Loucy (cell line): ENCODE measurements around the gene TBR1.

Source experiments
- CTCF ChIP-seq: fragments of 200-600 bp; sonication (generic); conservative IDR thresholded peaks from 2 replicates; pipeline ENCODE4 v1.5.1; 2014; ENCODE audit warnings: mild to moderate bottlenecking, antibody characterized with exemption, low read length
- EZH2phosphoT487 ChIP-seq: fragments of 200-600 bp; IDR thresholded peaks from 2 replicates; pipeline ENCODE4 v1.6.1; 2018; ENCODE audit warnings: antibody characterized with exemption, mild to moderate bottlenecking, moderate library complexity, borderline replicate concordance

DNA sequence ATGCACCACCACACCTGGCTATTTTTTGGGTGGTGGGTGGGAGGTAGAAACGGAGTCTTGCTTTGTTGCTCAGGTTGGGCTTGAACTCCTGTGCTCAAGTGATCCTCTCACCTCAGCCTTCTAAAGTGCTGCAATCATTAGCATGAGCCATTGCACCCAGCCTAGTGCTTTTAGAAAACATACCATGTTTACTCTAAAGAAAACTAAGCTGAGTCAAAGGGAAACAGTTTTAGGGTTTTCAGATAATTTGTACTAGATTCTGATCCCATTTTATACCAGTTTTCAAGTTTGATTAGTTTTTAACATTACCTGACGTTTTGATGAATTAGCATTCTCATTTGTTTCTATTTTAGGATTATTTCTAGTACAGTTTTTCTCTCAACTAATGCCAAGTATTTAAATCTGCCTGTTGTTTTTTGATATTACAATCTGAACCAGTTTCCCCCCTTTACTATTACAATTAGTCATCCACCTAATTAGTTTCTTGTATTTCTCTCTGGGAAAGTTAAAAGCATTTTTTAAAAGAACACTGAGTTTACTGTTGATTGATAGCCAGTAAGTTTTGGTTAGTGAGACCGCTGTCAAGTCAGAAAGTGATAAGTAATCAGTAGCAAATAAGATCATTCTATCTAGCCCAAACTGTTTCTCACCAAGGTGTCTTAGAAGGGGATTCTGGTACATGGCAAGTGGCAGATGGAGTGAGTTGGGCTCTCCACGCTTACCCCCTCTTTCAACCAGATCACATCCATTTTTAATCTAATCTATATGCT lies 24.2 kb upstream of the TBR1 start:
- no peak for TF ChIP-seq EZH2phosphoT487
- no peak for TF ChIP-seq CTCF
